Sigmoid colon (tissue), 7 donors: Measurements from ENCODE around the gene SPP2. TPM values are rescaled to one million over a fixed set of nuclear protein-coding genes. Genes with fewer than 3 reads are reported as not detected.

Experiments used
- DNase-seq: peaks from one replicate; pipeline ENCODE4 v3.0.0-alpha.2; 2019
- H3K27ac ChIP-seq, 4 donors: fragments of 200-600 bp; sonication (generic); one replicate each; pipeline ENCODE4 v1.5.1; 2016 to 2019; ENCODE audit warnings: mild to moderate bottlenecking in 1 of 4
- H3K27me3 ChIP-seq, 3 donors: fragments of 200-600 bp; sonication (generic); one replicate each; pipeline ENCODE4 v1.5.1; 2019; ENCODE audit warnings: mild to moderate bottlenecking in 1 of 3
- H3K36me3 ChIP-seq, 4 donors: fragments of 200-600 bp; sonication (generic); one replicate each; pipeline ENCODE4 v1.5.1; 2016 to 2019
- H3K4me1 ChIP-seq, 4 donors: fragments of 200-600 bp; sonication (generic); one replicate each; pipeline ENCODE4 v1.5.1; 2017 to 2019
- H3K4me3 ChIP-seq, 4 donors: fragments of 200-600 bp; sonication (generic); one replicate each; pipeline ENCODE4 v1.5.1; 2017 to 2019; ENCODE audit warnings: mild to moderate bottlenecking in 2 of 4, moderate library complexity in 1 of 4
- H3K9me3 ChIP-seq, 4 donors: fragments of 200-600 bp in 3 of 4; sonication (generic) in 3 of 4; one replicate each; pipeline versions ENCODE4 v1.5.1 to v1.6.1; 2013 to 2019
- CTCF ChIP-seq, 4 experiments: fragments of 450-650 bp in 3 of 4; fragments of 200-600 bp in 1 of 4; IDR thresholded peaks; one replicate each; pipeline ENCODE4 v1.5.1; 2016 to 2019; ENCODE audit warnings: antibody characterized with exemption in 4 of 4, mild to moderate bottlenecking in 3 of 4, moderate library complexity in 2 of 4
- EP300 ChIP-seq, 4 donors: sonication (generic); formaldehyde crosslinking; IDR thresholded peaks; one replicate each; pipeline ENCODE4 v1.6.1; 2017; ENCODE audit warnings: antibody characterized with exemption in 4 of 4
- POLR2A ChIP-seq, 2 donors: fragments of 450-650 bp; IDR thresholded peaks; one replicate each; pipeline ENCODE4 v1.6.1; 2016; ENCODE audit warnings: antibody characterized with exemption in 2 of 2, mild to moderate bottlenecking in 2 of 2, moderate library complexity in 2 of 2
- POLR2AphosphoS5 ChIP-seq, 4 donors: sonication (generic); formaldehyde crosslinking; IDR thresholded peaks; one replicate each; pipeline ENCODE4 v1.6.1; 2017; ENCODE audit warnings: antibody characterized with exemption in 4 of 4
- WGBS, 2 donors: extraction: QIAGEN DNeasy Blood & Tissue Kit; methylation state at CpG; one replicate each; pipeline ENCODE4 v1.1.7; 2013; 5-methylcytosine and 5-hydroxymethylcytosine counted together
- intact Hi-C: fragments of 100-400 bp; cut with DNase I; formaldehyde crosslinking; loops from one replicate; pipeline ENCODE4 v1.15.1; 2023
- polyA plus RNA-seq, 3 donors: library from polyadenylated mRNA; stranded (reverse); fragments of 200-250 nt; gene quantifications; one replicate each; pipeline ENCODE4 v1.2.3, GENCODE V29; 2013
- total RNA-seq, 4 donors: library from RNA; depleted of rRNA; stranded (reverse); fragments of >200 nt; gene quantifications; one replicate each; pipeline ENCODE4 v1.1.0, GENCODE V29; 2016
- donor health status: healthy with polysubstance abuse.
- donor health status: Bipolar disorder and iron deficiency.
- donor health status: healthy.

Gene SPP2
- total RNA-seq: not detected
- polyA plus RNA-seq: not detected

GRCh38 chr2:234050455-234051135, at the start of gene SPP2:
Gene SPP2, plus strand, starts transcription at chr2:234050702. Its CDS starts 85 bp downstream, at chr2:234050787.
- Histone ChIP-seq H3K9me3 (no peaks in the 10 kb centered on the region), H3K27ac (no peak within 1 kb of the TSS), H3K36me3 (no peaks in the 10 kb centered on the region), H3K4me3 (no peak within 1 kb of the TSS), H3K27me3 (no peaks in the 10 kb centered on the region), H3K4me1 (no peaks in the 10 kb centered on the region)
- TF ChIP-seq POLR2AphosphoS5 (IDR thresholded peaks at IDR 0.05): no peak
- TF ChIP-seq EP300 (IDR thresholded peaks at IDR 0.05): no peak
- TF ChIP-seq CTCF (IDR thresholded peaks at IDR 0.05): no peak
- TF ChIP-seq POLR2A (IDR thresholded peaks at IDR 0.05): no peak
- intact Hi-C loops: no loop called here
- DNase-seq: no peak
- 86 to 91% methylated on average over 9 of the region's 9 CpGs for WGBS, 2 donors

- TF ChIP-seq CTCF (IDR thresholded peaks at IDR 0.05): no peak
- TF ChIP-seq POLR2A (IDR thresholded peaks at IDR 0.05): no peak
- no peak for TF ChIP-seq EP300 (IDR thresholded peaks at IDR 0.05)
- no peak for TF ChIP-seq POLR2AphosphoS5 (IDR thresholded peaks at IDR 0.05)
- no peak for DNase-seq
- H3K27me3 ChIP-seq: no peaks in the 10 kb centered on the region
- no peaks in the 10 kb centered on the region for H3K36me3 ChIP-seq
- H3K9me3 ChIP-seq: no peaks in the 10 kb centered on the region
- 82 to 93% methylated on average over 8 of the region's 8 CpGs for WGBS, 2 donors
- H3K27ac ChIP-seq: no peak overlapping the region
- no peak overlapping the region for H3K4me3 ChIP-seq
- no peaks in the 10 kb centered on the region for H3K4me1 ChIP-seq
- intact Hi-C loops: no loop called here
Measured at GRCh38 chr2:234001380-234002160, 48.9 kb upstream of the SPP2 start.

- Histone ChIP-seq H3K4me1 (no peaks in the 10 kb centered on the region), H3K27me3 (no peaks in the 10 kb centered on the region), H3K27ac (no peak overlapping the region), H3K36me3 (no peaks in the 10 kb centered on the region), H3K9me3 (no peaks in the 10 kb centered on the region), H3K4me3 (no peak overlapping the region)
- no peak for DNase-seq
- intact Hi-C loops: no loop called here
- TF ChIP-seq POLR2A (IDR thresholded peaks at IDR 0.05) (no peak), CTCF (IDR thresholded peaks at IDR 0.05) (no peak), EP300 (IDR thresholded peaks at IDR 0.05) (no peak), POLR2AphosphoS5 (IDR thresholded peaks at IDR 0.05) (no peak)
- 84 to 87% methylated on average over 4 of the region's 4 CpGs for WGBS, 2 donors
Measured at GRCh38 chr2:234002281-234002680, 48.2 kb upstream of the SPP2 start.

GRCh38 chr2:234003972-234004617, 46.4 kb upstream of the SPP2 start:
- Histone ChIP-seq H3K4me1 (no peaks in the 10 kb centered on the region), H3K4me3 (no peak overlapping the region), H3K27ac (no peak overlapping the region), H3K9me3 (no peaks in the 10 kb centered on the region), H3K27me3 (no peaks in the 10 kb centered on the region), H3K36me3 (no peaks in the 10 kb centered on the region)
- no peak for DNase-seq
- TF ChIP-seq EP300 (IDR thresholded peaks at IDR 0.05) (no peak), POLR2AphosphoS5 (IDR thresholded peaks at IDR 0.05) (no peak), CTCF (IDR thresholded peaks at IDR 0.05) (no peak), POLR2A (IDR thresholded peaks at IDR 0.05) (no peak)
- intact Hi-C loops: no loop called here
- WGBS, 2 donors: 62 to 67% methylated on average over 8 of the region's 8 CpGs
